Endodermal cell (in vitro differentiated cells): ENCODE data around the gene SCART1. TPM values are rescaled to one million over a fixed set of nuclear protein-coding genes. Genes with fewer than 3 reads are reported as not detected.

Experiments
- DNase-seq: peaks from one replicate; pipeline ENCODE4 v3.0.0-alpha.2; 2017
- H3K27ac ChIP-seq: 2 replicates; pipeline ENCODE4 v1.5.1; 2013; ENCODE audit warnings: mild to moderate bottlenecking, low read depth, low read length, moderate library complexity
- H3K27me3 ChIP-seq: 2 replicates; pipeline ENCODE4 v1.6.1; 2013; ENCODE audit warnings: mild to moderate bottlenecking, low read length, moderate library complexity; ENCODE audit not compliant: insufficient read depth, control insufficient read depth, poor library complexity, severe bottlenecking
- H3K36me3 ChIP-seq: 2 replicates; pipeline ENCODE4 v1.7.0; 2013; ENCODE audit warnings: mild to moderate bottlenecking, low read length, moderate library complexity; ENCODE audit not compliant: control insufficient read depth, insufficient read depth
- H3K4me1 ChIP-seq: one replicate; pipeline ENCODE4 v1.7.0; 2013; ENCODE audit warnings: low read length; ENCODE audit not compliant: control insufficient read depth, insufficient read depth
- H3K4me3 ChIP-seq: 2 replicates; pipeline ENCODE4 v1.5.1; 2013; ENCODE audit warnings: mild to moderate bottlenecking, low read length, moderate library complexity
- H3K9ac ChIP-seq: 2 replicates; pipeline ENCODE4 v1.6.1; 2013; ENCODE audit warnings: mild to moderate bottlenecking, low read length, moderate library complexity; ENCODE audit not compliant: poor library complexity, severe bottlenecking; ENCODE audit errors: extremely low read depth
- H3K9me3 ChIP-seq: 2 replicates; pipeline ENCODE4 v1.6.1; 2013; ENCODE audit warnings: mild to moderate bottlenecking, low read length, moderate library complexity; ENCODE audit not compliant: control insufficient read depth
- H3K27ac Mint-ChIP-seq: 2 replicates; pipeline ENCODE4 v1.8.0; 2020; ENCODE audit warnings: mixed read lengths
- H3K27me3 Mint-ChIP-seq: 2 replicates; pipeline ENCODE4 v1.8.0; 2021; ENCODE audit warnings: mild to moderate bottlenecking, mixed read lengths; ENCODE audit not compliant: insufficient read depth
- H3K36me3 Mint-ChIP-seq: 2 replicates; pipeline ENCODE4 v1.8.0; 2020; ENCODE audit warnings: low read depth, mixed read lengths
- H3K4me1 Mint-ChIP-seq: 2 replicates; pipeline ENCODE4 v1.8.0; 2020; ENCODE audit warnings: mixed read lengths
- H3K4me3 Mint-ChIP-seq: 2 replicates; pipeline ENCODE4 v1.8.0; 2020; ENCODE audit warnings: mild to moderate bottlenecking, moderate library complexity, mixed read lengths
- H3K9me3 Mint-ChIP-seq: 2 replicates; pipeline ENCODE4 v1.8.0; 2020; ENCODE audit warnings: mild to moderate bottlenecking, mixed read lengths
- CTCF ChIP-seq: fragments of 200-600 bp; sonication (generic); conservative IDR thresholded peaks from 2 replicates; pipeline ENCODE4 v1.5.0; 2021; ENCODE audit warnings: antibody characterized with exemption, mild to moderate bottlenecking
- WGBS, 2 experiments: methylation state at CpG; one replicate each; pipeline versions ENCODE4 v1.1.5 to v1.1.7; 2013; ENCODE audit warnings: missing lambda C conversion rate in 2 of 2, mixed read lengths in 1 of 2; ENCODE audit not compliant: insufficient coverage in 1 of 2, insufficient read length in 1 of 2; 5-methylcytosine and 5-hydroxymethylcytosine counted together
- total RNA-seq, 2 donors: library from RNA; stranded (reverse); fragmentation: NEBNext Ultra II Directional in 1 of 2; extraction: Animal tissue kit (Norgen Biotek cat#: 25700) in 1 of 2; gene quantifications; 2 replicates in 1 of 2; 3 replicates in 1 of 2; pipeline ENCODE4 v1.2.1, GENCODE V29; 2021

The SCART1 gene
- total RNA-seq, 2 donors from 2014 or later, result 0.37 to 0.80 TPM

GRCh38 chr10:133446979-133447378 is 6.8 kb upstream of the SCART1 start:
- DNase-seq, result no peak
- Mint-ChIP-seq H3K4me3 (no peak overlapping the region), H3K36me3 (peaks cover 3% of the 10 kb centered on the region), H3K9me3 (peaks cover 83% of the 10 kb centered on the region), H3K27ac (no peak overlapping the region), H3K27me3 (no peaks in the 10 kb centered on the region), H3K4me1 (no peaks in the 10 kb centered on the region)
- H3K9me3 ChIP-seq, result peaks cover 32% of the 10 kb centered on the region
- no peak overlapping the region for H3K27ac ChIP-seq
- no peak overlapping the region for H3K4me3 ChIP-seq
- no peaks in the 10 kb centered on the region for H3K27me3 ChIP-seq
- 69 to 86% methylated on average over 3 to 11 of the region's 11 CpGs for WGBS, 2 experiments
- H3K9ac ChIP-seq, result no peak overlapping the region
- H3K4me1 ChIP-seq, result no peaks in the 10 kb centered on the region
- TF ChIP-seq CTCF, result no peak
- no peaks in the 10 kb centered on the region for H3K36me3 ChIP-seq

- no peaks in the 10 kb centered on the region for H3K27me3 ChIP-seq
- no peaks in the 10 kb centered on the region for H3K4me1 ChIP-seq
- no peaks in the 10 kb centered on the region for H3K4me1 Mint-ChIP-seq
- peaks cover 3% of the 10 kb centered on the region for H3K36me3 Mint-ChIP-seq
- no peaks in the 10 kb centered on the region for H3K27me3 Mint-ChIP-seq
- H3K4me3 ChIP-seq, result no peak overlapping the region
- peaks cover 81% of the 10 kb centered on the region for H3K9me3 Mint-ChIP-seq
- TF ChIP-seq CTCF, result no peak
- no peak for DNase-seq
- H3K4me3 Mint-ChIP-seq, result no peak overlapping the region
- H3K36me3 ChIP-seq, result no peaks in the 10 kb centered on the region
- H3K27ac Mint-ChIP-seq, result no peak overlapping the region
- H3K27ac ChIP-seq, result no peak overlapping the region
- H3K9me3 ChIP-seq, result peaks cover 32% of the 10 kb centered on the region
- H3K9ac ChIP-seq, result no peak overlapping the region
These were observed 5.6 kb upstream of the SCART1 start for GRCh38 chr10:133448120-133448519.

DNA sequence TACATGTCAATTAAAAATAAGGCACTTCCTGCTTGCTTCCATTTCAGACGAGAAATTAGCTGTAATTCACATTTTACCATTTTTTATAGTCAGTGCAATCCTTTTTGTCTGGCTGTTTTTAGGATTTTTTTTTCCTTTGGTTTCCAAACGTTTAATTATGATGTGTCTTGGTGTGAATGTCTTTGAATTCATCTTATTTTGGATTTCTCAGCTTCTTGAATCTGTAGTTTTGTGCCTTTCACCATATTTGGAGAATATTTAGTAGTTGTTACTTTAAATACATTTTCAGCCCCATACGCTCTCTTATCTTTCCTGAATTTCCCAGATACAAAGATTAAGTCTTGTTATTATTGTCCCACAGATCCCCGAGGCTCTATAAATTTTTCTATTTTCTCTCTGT is 2.4 kb upstream of the SCART1 start:
- WGBS, 2 experiments, result 10 to 48% methylated on average over 2 to 4 of the region's 4 CpGs
- Mint-ChIP-seq H3K9me3 (peaks cover 90% of the 10 kb centered on the region), H3K4me1 (no peaks in the 10 kb centered on the region), H3K27ac (no peak overlapping the region), H3K27me3 (no peaks in the 10 kb centered on the region), H3K36me3 (no peaks in the 10 kb centered on the region), H3K4me3 (no peak overlapping the region)
- no peak for TF ChIP-seq CTCF
- no peak overlapping the region for H3K27ac ChIP-seq
- H3K9me3 ChIP-seq, result peaks cover 32% of the 10 kb centered on the region
- H3K4me3 ChIP-seq, result no peak overlapping the region
- no peak overlapping the region for H3K9ac ChIP-seq
- no peaks in the 10 kb centered on the region for H3K27me3 ChIP-seq
- no peaks in the 10 kb centered on the region for H3K36me3 ChIP-seq
- no peaks in the 10 kb centered on the region for H3K4me1 ChIP-seq
- DNase-seq, result no peak
